H1 (cell line): ENCODE results near the gene ATXN7L3. TPM values are rescaled to one million over a fixed set of nuclear protein-coding genes. Genes with fewer than 3 reads are reported as not detected.

Experiments
- CTCF ChIA-PET: fragments of 300-600 bp; sonication (Branson Sonifier 250); formaldehyde crosslinking; loops from one replicate; lab custom pipeline; 2021; ENCODE audit not compliant: partially characterized antibody; lab: Charles Lee
- POLR2A ChIA-PET: fragments of 300-600 bp; sonication (Branson Sonifier 250); formaldehyde crosslinking; loops from one replicate; lab custom pipeline; 2021; ENCODE audit warnings: inconsistent platforms; ENCODE audit not compliant: partially characterized antibody; lab: Charles Lee
- DNase-seq, 2 experiments: peaks; one replicate each; pipeline versions ENCODE4 v3.0.0 to v3.0.0-alpha.2; 2010 to 2022; ENCODE audit warnings: low spot score in 2 of 2, low read depth in 1 of 2, mixed read lengths in 1 of 2
- FAIRE-seq: peaks from 2 replicates; lab custom pipeline; 2011; peaks lifted over from hg19 to GRCh38; lab: Jason Lieb, UNC
- H2AFZ ChIP-seq: 2 replicates; pipeline ENCODE4 v1.8.1; 2012; ENCODE audit warnings: low read length, inconsistent platforms
- H2AK5ac ChIP-seq: 2 replicates; pipeline ENCODE4 v1.6.1; 2013; ENCODE audit warnings: low read depth, low read length
- H2BK120ac ChIP-seq: replicated peaks from 2 replicates; pipeline ENCODE3; 2013; ENCODE audit warnings: low read depth, low read length, inconsistent platforms
- H2BK12ac ChIP-seq: 2 replicates; pipeline ENCODE4 v1.6.1; 2013; ENCODE audit warnings: low read depth, low read length
- H2BK15ac ChIP-seq: 2 replicates; pipeline ENCODE4 v1.6.1; 2013; ENCODE audit warnings: low read length
- H2BK20ac ChIP-seq: 2 replicates; pipeline ENCODE4 v1.6.1; 2013; ENCODE audit warnings: low read length
- H2BK5ac ChIP-seq: 2 replicates; pipeline ENCODE4 v1.6.1; 2013; ENCODE audit warnings: low read depth, low read length
- H3K14ac ChIP-seq: 2 replicates; pipeline ENCODE4 v1.6.1; 2013; ENCODE audit warnings: inconsistent platforms; ENCODE audit not compliant: insufficient read length
- H3K18ac ChIP-seq: 2 replicates; pipeline ENCODE4 v1.6.1; 2013; ENCODE audit warnings: low read length; ENCODE audit errors: extremely low read depth
- H3K23ac ChIP-seq: 2 replicates; pipeline ENCODE4 v1.6.1; 2013; ENCODE audit warnings: inconsistent platforms; ENCODE audit not compliant: insufficient read length
- H3K23me2 ChIP-seq: 2 replicates; pipeline ENCODE4 v1.6.1; 2013; ENCODE audit warnings: low read depth, low read length
- H3K27ac ChIP-seq: 2 replicates; pipeline ENCODE4 v1.6.1; 2011; ENCODE audit warnings: low read depth, low read length, inconsistent platforms
- H3K27me3 ChIP-seq, 4 experiments: replicated peaks in 1 of 4; 1 replicate in 1 of 4; 2 replicates in 3 of 4; pipeline versions ENCODE4 v1.6.1 to v1.8.1; 2011 to 2013; ENCODE audit warnings: low read length in 3 of 4, mild to moderate bottlenecking in 3 of 4, inconsistent platforms in 2 of 4, mixed read lengths in 2 of 4, moderate library complexity in 1 of 4; ENCODE audit not compliant: control insufficient read depth in 3 of 4, insufficient read depth in 3 of 4; ENCODE audit errors: extremely low read depth in 1 of 4
- H3K36me3 ChIP-seq, 4 experiments: 2 replicates each; pipeline versions ENCODE4 v1.6.1 to v1.8.1; 2011 to 2013; ENCODE audit warnings: mild to moderate bottlenecking in 4 of 4, low read length in 3 of 4, moderate library complexity in 2 of 4, control low read depth in 1 of 4, inconsistent platforms in 1 of 4; ENCODE audit not compliant: insufficient read depth in 4 of 4, control insufficient read depth in 2 of 4
- H3K4ac ChIP-seq: replicated peaks from 2 replicates; pipeline ENCODE3; 2013; ENCODE audit warnings: low read length, low read depth, mixed read lengths, inconsistent platforms; ENCODE audit not compliant: insufficient read length
- H3K4me1 ChIP-seq, 4 experiments: replicated peaks in 1 of 4; 1 replicate in 1 of 4; 2 replicates in 3 of 4; pipeline versions ENCODE4 v1.6.1 to v1.8.1; 2011 to 2013; ENCODE audit warnings: low read length in 3 of 4, inconsistent platforms in 2 of 4, mixed read lengths in 1 of 4; ENCODE audit not compliant: insufficient read depth in 4 of 4, control insufficient read depth in 3 of 4
- H3K4me2 ChIP-seq, 2 experiments: 2 replicates each; pipeline versions ENCODE4 v1.6.1 to v1.8.1; 2011 to 2013; ENCODE audit warnings: low read depth in 2 of 2, low read length in 2 of 2, control low read depth in 1 of 2, inconsistent platforms in 1 of 2, mild to moderate bottlenecking in 1 of 2; ENCODE audit not compliant: insufficient read depth in 1 of 2
- H3K4me3 ChIP-seq, 4 experiments: fragments of 200-600, 300-600 bp in 1 of 4; sonication (generic), shearing (Covaris generic), sonication (Bioruptor Twin) in 1 of 4; 2 replicates each; pipeline versions ENCODE4 v1.5.1 to v1.8.1; 2011 to 2016; ENCODE audit warnings: low read length in 4 of 4, low read depth in 3 of 4, control low read depth in 2 of 4, inconsistent platforms in 2 of 4, mild to moderate bottlenecking in 2 of 4, mixed read lengths in 1 of 4, moderate library complexity in 1 of 4; ENCODE audit not compliant: insufficient read depth in 2 of 4; ENCODE audit errors: extremely low read depth in 1 of 4
- H3K56ac ChIP-seq: replicated peaks from 2 replicates; pipeline ENCODE3; 2013; ENCODE audit warnings: low read depth, mild to moderate bottlenecking, mixed read lengths, low read length, inconsistent platforms; ENCODE audit not compliant: insufficient read length
- H3K79me1 ChIP-seq: 2 replicates; pipeline ENCODE4 v1.6.1; 2013; ENCODE audit warnings: low read depth, low read length, control low read depth
- H3K79me2 ChIP-seq, 2 experiments: 2 replicates each; pipeline versions ENCODE4 v1.6.1 to v1.8.1; 2012 to 2013; ENCODE audit warnings: low read length in 2 of 2, mild to moderate bottlenecking in 2 of 2, inconsistent platforms in 1 of 2; ENCODE audit not compliant: insufficient read depth in 2 of 2, control insufficient read depth in 1 of 2
- H3K9ac ChIP-seq, 4 experiments: replicated peaks in 1 of 4; 1 replicate in 1 of 4; 2 replicates in 3 of 4; pipeline versions ENCODE4 v1.6.1 to v1.8.1; 2011 to 2013; ENCODE audit warnings: low read depth in 3 of 4, low read length in 3 of 4, control low read depth in 2 of 4, mild to moderate bottlenecking in 2 of 4, moderate library complexity in 2 of 4, inconsistent platforms in 1 of 4; ENCODE audit errors: extremely low read depth in 1 of 4
- H3K9me3 ChIP-seq, 2 experiments: 2 replicates each; pipeline versions ENCODE4 v1.6.1 to v1.8.1; 2012 to 2013; ENCODE audit warnings: mild to moderate bottlenecking in 2 of 2, moderate library complexity in 2 of 2, control low read depth in 1 of 2, inconsistent platforms in 1 of 2, low read depth in 1 of 2, low read length in 1 of 2, mixed read lengths in 1 of 2; ENCODE audit not compliant: insufficient read depth in 2 of 2
- H4K20me1 ChIP-seq, 2 experiments: replicated peaks in 1 of 2; 2 replicates each; pipeline versions ENCODE3 to v1.8.1; 2011 to 2013; ENCODE audit warnings: inconsistent platforms in 2 of 2, low read length in 2 of 2, mild to moderate bottlenecking in 1 of 2; ENCODE audit not compliant: insufficient read depth in 2 of 2, control insufficient read depth in 1 of 2
- H4K5ac ChIP-seq: 2 replicates; pipeline ENCODE4 v1.6.1; 2013; ENCODE audit warnings: low read length, low read depth, mixed read lengths, inconsistent platforms; ENCODE audit not compliant: insufficient read length
- H4K8ac ChIP-seq: 2 replicates; pipeline ENCODE4 v1.8.0; 2013; ENCODE audit warnings: mild to moderate bottlenecking, moderate library complexity, low read length, inconsistent platforms; ENCODE audit not compliant: insufficient read depth; ENCODE audit errors: extremely low read depth
- H4K91ac ChIP-seq: replicated peaks from 2 replicates; pipeline ENCODE3; 2013; ENCODE audit warnings: low read length, mixed read lengths, inconsistent platforms; ENCODE audit not compliant: insufficient read length
- BRCA1 ChIP-seq: IDR thresholded peaks from 2 replicates; pipeline ENCODE4 v1.6.1; 2012; ENCODE audit warnings: low read depth, low read length, improper control_type of control experiment
- CBX8 ChIP-seq: fragments of 300-800, 300-1000 bp; sonication (generic); IDR thresholded peaks from 2 replicates; pipeline ENCODE4 v1.7.1; 2016; ENCODE audit warnings: low read depth, low read length, borderline replicate concordance
- FOSL1 ChIP-seq: IDR thresholded peaks from 2 replicates; pipeline ENCODE4 v1.6.1; 2011; ENCODE audit warnings: mild to moderate bottlenecking, low read depth, low read length, moderate library complexity; ENCODE audit not compliant: insufficient read depth
- GABPA ChIP-seq: IDR thresholded peaks from 2 replicates; pipeline ENCODE4 v1.6.1; 2011; ENCODE audit warnings: mild to moderate bottlenecking, low read length, moderate library complexity, borderline replicate concordance; ENCODE audit not compliant: insufficient read depth
- GTF2F1 ChIP-seq: IDR thresholded peaks from 2 replicates; pipeline ENCODE4 v1.6.1; 2012; ENCODE audit warnings: low read depth, low read length, improper control_type of control experiment, borderline replicate concordance
- HDAC2 ChIP-seq, 2 experiments: fragments of 300-600 bp in 1 of 2; sonication (generic) in 1 of 2; IDR thresholded peaks; 2 replicates each; pipeline ENCODE4 v1.6.1; 2011 to 2012; ENCODE audit warnings: low read depth in 2 of 2, low read length in 2 of 2, mild to moderate bottlenecking in 2 of 2, moderate library complexity in 2 of 2, borderline replicate concordance in 1 of 2, inconsistent platforms in 1 of 2
- MAFK ChIP-seq: IDR thresholded peaks from 2 replicates; pipeline ENCODE4 v1.6.1; 2012; ENCODE audit warnings: low read depth, mild to moderate bottlenecking, improper control_type of control experiment, low read length
- POLR2A ChIP-seq, 2 experiments: IDR thresholded peaks; 1 replicate in 1 of 2; 2 replicates in 1 of 2; pipeline ENCODE4 v1.6.1; 2011; ENCODE audit warnings: low read depth in 2 of 2, low read length in 2 of 2, mild to moderate bottlenecking in 2 of 2; ENCODE audit errors: control extremely low read depth in 1 of 2
- TAF1 ChIP-seq: IDR thresholded peaks from 2 replicates; pipeline ENCODE4 v1.6.1; 2011; ENCODE audit warnings: mild to moderate bottlenecking, low read depth, low read length
- WGBS, 2 experiments: shearing (Covaris generic) in 1 of 2; methylation state at CpG; one replicate each; pipeline versions ENCODE4 v1.1.6 to v1.1.7; 2013 to 2015; ENCODE audit warnings: low lambda C conversion rate in 2 of 2, mixed read lengths in 2 of 2, inconsistent platforms in 1 of 2, low coverage in 1 of 2, missing lambda C conversion rate in 1 of 2; ENCODE audit not compliant: insufficient replicate concordance in 2 of 2, insufficient coverage in 1 of 2, insufficient read length in 1 of 2; ENCODE audit errors: extremely low coverage in 1 of 2, missing lambda C conversion rate in 1 of 2; 5-methylcytosine and 5-hydroxymethylcytosine counted together
- polyA plus RNA-seq, 7 experiments: library from polyadenylated mRNA; depleted of rRNA in 3 of 7; stranded (reverse) in 5 of 7; unstranded in 2 of 7; fragments of >200 nt in 5 of 7; fragments of 200-250 nt in 2 of 7; gene quantifications; 1 replicate in 5 of 7; 2 replicates in 1 of 7; 4 replicates in 1 of 7; pipeline versions ENCODE4 v1.2.1 to v1.2.3, GENCODE V29; 2011 to 2013; ENCODE audit warnings: missing spikeins in 2 of 7, mixed read lengths in 2 of 7
- total RNA-seq: library from RNA; stranded (reverse); fragmentation: NEBNext Ultra II Directional; extraction: Animal tissue kit (Norgen Biotek cat#: 25700); gene quantifications from 2 replicates; pipeline ENCODE4 v1.2.1, GENCODE V29; 2021
- TF ChIP-seq, protein P1 (sequence below): IDR thresholded peaks from 2 replicates; pipeline ENCODE4 v1.6.1; 2011; ENCODE audit warnings: low read depth, mild to moderate bottlenecking, low read length; ENCODE audit not compliant: insufficient read depth
- TF ChIP-seq, protein P2 (sequence below): IDR thresholded peaks from 2 replicates; pipeline ENCODE4 v1.6.1; 2012; ENCODE audit warnings: low read length, inconsistent platforms
- TF ChIP-seq, protein P3 (sequence below): IDR thresholded peaks from 2 replicates; pipeline ENCODE4 v1.6.1; 2012; ENCODE audit warnings: inconsistent platforms

Gene ATXN7L3
- total and polyA plus RNA-seq, 2 of the 8 experiments (the other 6 are each of a cell fraction or from before 2014, with no cell fraction given), result 53.7 to 103 TPM

DNA sequence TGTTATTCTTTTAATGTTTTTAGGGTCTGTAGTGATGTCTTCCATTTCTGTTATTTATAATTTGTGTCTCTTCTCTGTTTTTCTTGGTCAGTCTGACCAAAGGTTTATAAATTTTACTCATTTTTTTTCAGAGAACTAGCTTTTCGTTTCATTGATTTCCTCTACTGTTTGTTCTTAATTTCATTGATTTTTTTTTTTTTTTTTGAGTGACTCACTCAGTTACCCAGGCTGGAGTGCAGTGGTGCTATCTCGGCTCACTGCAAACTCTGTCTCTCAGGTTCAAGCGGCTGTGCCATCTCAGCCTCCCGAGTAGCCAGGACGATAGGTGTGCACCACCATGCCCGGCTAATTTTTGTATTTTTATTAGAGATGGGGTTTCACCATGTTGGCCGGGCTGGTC is 32.4 kb upstream of the ATXN7L3 start:
- Histone ChIP-seq H3K14ac (no peak overlapping the region), H3K9ac (no peak overlapping the region), H3K23me2 (no peaks in the 10 kb centered on the region), H2BK15ac (no peak overlapping the region), H3K4me2 (no peak overlapping the region), H3K23ac (no peak overlapping the region), H4K8ac (no peak overlapping the region), H4K20me1 (no peaks in the 10 kb centered on the region), H2BK12ac (no peak overlapping the region), H2AFZ (no peak overlapping the region), H4K5ac (no peak overlapping the region), H3K18ac (no peak overlapping the region), H3K56ac (no peak overlapping the region), H3K79me2 (no peaks in the 10 kb centered on the region), H3K36me3 (no peaks in the 10 kb centered on the region), H2BK20ac (no peak overlapping the region), H3K4ac (no peak overlapping the region), H4K91ac (no peak overlapping the region), H3K4me1 (no peaks in the 10 kb centered on the region), H3K27ac (no peak overlapping the region), H2BK120ac (no peak overlapping the region), H2AK5ac (no peak overlapping the region), H2BK5ac (no peak overlapping the region), H3K4me3 (no peak overlapping the region), H3K9me3 (no peaks in the 10 kb centered on the region), H3K79me1 (no peaks in the 10 kb centered on the region), H3K27me3 (no peaks in the 10 kb centered on the region; a peak in 1 of 7 replicates)
- FAIRE-seq, result no peak
- 93% methylated on average over 7 of the region's 7 CpGs; no CpG with 5 or more reads in 1 of the 2 experiments for WGBS, 2 experiments
- TF ChIP-seq TAF1 (no peak), CBX8 (no peak), GABPA (no peak), GTF2F1 (no peak), HDAC2 (IDR thresholded peaks at IDR 0.05; ENCODE audit: borderline replicate concordance in 1 of 2, low read depth in 2 of 2, low read length in 2 of 2) (no peak), BRCA1 (no peak), POLR2A (IDR thresholded peaks at IDR 0.05; ENCODE audit: control extremely low read depth in 1 of 2, low read depth in 2 of 2, low read length in 2 of 2) (no peak), MAFK (no peak), FOSL1 (no peak)
- TF ChIP-seq, protein P1, sequence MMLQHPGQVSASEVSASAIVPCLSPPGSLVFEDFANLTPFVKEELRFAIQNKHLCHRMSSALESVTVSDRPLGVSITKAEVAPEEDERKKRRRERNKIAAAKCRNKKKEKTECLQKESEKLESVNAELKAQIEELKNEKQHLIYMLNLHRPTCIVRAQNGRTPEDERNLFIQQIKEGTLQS, result no peak
- TF ChIP-seq, protein P2, sequence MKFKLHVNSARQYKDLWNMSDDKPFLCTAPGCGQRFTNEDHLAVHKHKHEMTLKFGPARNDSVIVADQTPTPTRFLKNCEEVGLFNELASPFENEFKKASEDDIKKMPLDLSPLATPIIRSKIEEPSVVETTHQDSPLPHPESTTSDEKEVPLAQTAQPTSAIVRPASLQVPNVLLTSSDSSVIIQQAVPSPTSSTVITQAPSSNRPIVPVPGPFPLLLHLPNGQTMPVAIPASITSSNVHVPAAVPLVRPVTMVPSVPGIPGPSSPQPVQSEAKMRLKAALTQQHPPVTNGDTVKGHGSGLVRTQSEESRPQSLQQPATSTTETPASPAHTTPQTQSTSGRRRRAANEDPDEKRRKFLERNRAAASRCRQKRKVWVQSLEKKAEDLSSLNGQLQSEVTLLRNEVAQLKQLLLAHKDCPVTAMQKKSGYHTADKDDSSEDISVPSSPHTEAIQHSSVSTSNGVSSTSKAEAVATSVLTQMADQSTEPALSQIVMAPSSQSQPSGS, result no peak
- TF ChIP-seq, protein P3, sequence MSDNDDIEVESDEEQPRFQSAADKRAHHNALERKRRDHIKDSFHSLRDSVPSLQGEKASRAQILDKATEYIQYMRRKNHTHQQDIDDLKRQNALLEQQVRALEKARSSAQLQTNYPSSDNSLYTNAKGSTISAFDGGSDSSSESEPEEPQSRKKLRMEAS, result no peak
- no peak for DNase-seq
- POLR2A ChIA-PET, result interaction anchor here (0.7 to 1.1 kb wide), 2 partner anchors 10 to 50 kb away, joined by 3 to 4 read pairs; no protein-coding TSS in a partner anchor
- CTCF ChIA-PET, result no interaction called here
